Measurements from ENCODE around the gene WNK4.

Gene WNK4

GRCh38 chr17:42787266-42787665, 6.9 kb downstream of the WNK4 start:
- TF ChIP-seq POLR2A (IDR thresholded peaks at IDR 0.05; ENCODE audit: extremely low read depth, insufficient read length) = no peak
- no peak for TF ChIP-seq MAX (IDR thresholded peaks at IDR 0.05; ENCODE audit: low read depth, low read length)
- TF ChIP-seq MYC (IDR thresholded peaks at IDR 0.05; ENCODE audit: low read depth, low read length) = no peak
- DNase-seq (ENCODE audit: low read depth) = no peak
- no peak overlapping the region for H3K4me3 ChIP-seq (ENCODE audit: low read depth, low read length)

- H3K4me3 ChIP-seq (ENCODE audit: low read depth, low read length) = no peak overlapping the region
- no peak for TF ChIP-seq MYC (IDR thresholded peaks at IDR 0.05; ENCODE audit: low read depth, low read length)
- DNase-seq (ENCODE audit: low read depth) = no peak
Measured at GRCh38 chr17:42791948-42792347, 11.5 kb downstream of the WNK4 start.

- no peak for DNase-seq (ENCODE audit: low read depth)
- no peak for TF ChIP-seq CTCF (IDR thresholded peaks at IDR 0.05; ENCODE audit: low read depth, low read length)
- no peak for TF ChIP-seq MYC (IDR thresholded peaks at IDR 0.05; ENCODE audit: low read depth, low read length)
- TF ChIP-seq MAX (IDR thresholded peaks at IDR 0.05; ENCODE audit: low read depth, low read length) = no peak
- TF ChIP-seq POLR2A (IDR thresholded peaks at IDR 0.05; ENCODE audit: extremely low read depth, insufficient read length) = no peak
- H3K4me3 ChIP-seq (ENCODE audit: low read depth, low read length) = no peak overlapping the region
Measured at GRCh38 chr17:42792545-42792944, 12.1 kb downstream of the WNK4 start.

- no peak for DNase-seq (ENCODE audit: low read depth)
- no peak for TF ChIP-seq MYC (IDR thresholded peaks at IDR 0.05; ENCODE audit: low read depth, low read length)
- no peak for TF ChIP-seq CTCF (IDR thresholded peaks at IDR 0.05; ENCODE audit: low read depth, low read length)
- TF ChIP-seq POLR2A (IDR thresholded peaks at IDR 0.05; ENCODE audit: extremely low read depth, insufficient read length) = no peak
- no peak for TF ChIP-seq MAX (IDR thresholded peaks at IDR 0.05; ENCODE audit: low read depth, low read length)
- no peak overlapping the region for H3K4me3 ChIP-seq (ENCODE audit: low read depth, low read length)
Measured at GRCh38 chr17:42795061-42795460, 14.7 kb downstream of the WNK4 start.

- no peak for DNase-seq (ENCODE audit: low read depth)
- no peak overlapping the region for H3K4me3 ChIP-seq (ENCODE audit: low read depth, low read length)
- TF ChIP-seq MYC (IDR thresholded peaks at IDR 0.05; ENCODE audit: low read depth, low read length) (no peak), POLR2A (IDR thresholded peaks at IDR 0.05; ENCODE audit: extremely low read depth, insufficient read length) (no peak), MAX (IDR thresholded peaks at IDR 0.05; ENCODE audit: low read depth, low read length) (no peak), CTCF (IDR thresholded peaks at IDR 0.05; ENCODE audit: low read depth, low read length) (no peak)
Measured at GRCh38 chr17:42795465-42795864, 15.1 kb downstream of the WNK4 start.

- TF ChIP-seq CTCF (IDR thresholded peaks at IDR 0.05; ENCODE audit: low read depth, low read length) (no peak), POLR2A (IDR thresholded peaks at IDR 0.05; ENCODE audit: extremely low read depth, insufficient read length) (no peak), MAX (IDR thresholded peaks at IDR 0.05; ENCODE audit: low read depth, low read length) (no peak)
- no peak overlapping the region for H3K4me3 ChIP-seq (ENCODE audit: low read depth, low read length)
- no peak for DNase-seq (ENCODE audit: low read depth)
Measured at GRCh38 chr17:42796066-42796758, 15.8 kb downstream of the WNK4 start.
